Right atrium auricular region (tissue), 2 donors: ENCODE results near the gene RNU6-9. TPM values are rescaled to one million over a fixed set of nuclear protein-coding genes. Genes with fewer than 3 reads are reported as not detected.

ENCODE experiments used
- DNase-seq: peaks from one replicate; pipeline ENCODE4 v3.0.0-alpha.2; 2019; ENCODE audit warnings: low spot score
- H3K27ac ChIP-seq, 2 donors: fragments of 200-600 bp; sonication (generic); 1 replicate in 1 of 2; 2 replicates in 1 of 2; pipeline ENCODE4 v1.5.1; 2016 to 2019
- H3K27me3 ChIP-seq, 2 donors: fragments of 200-600 bp; sonication (generic); one replicate each; pipeline versions ENCODE4 v1.5.1 to v1.6.0; 2017 to 2019
- H3K36me3 ChIP-seq: fragments of 200-600 bp; sonication (generic); one replicate; pipeline ENCODE4 v1.5.1; 2016
- H3K4me1 ChIP-seq, 2 donors: fragments of 200-600 bp; sonication (generic); one replicate each; pipeline versions ENCODE4 v1.5.1 to v1.6.0; 2017 to 2019
- H3K4me3 ChIP-seq, 2 donors: fragments of 200-600 bp; sonication (generic); 1 replicate in 1 of 2; 2 replicates in 1 of 2; pipeline ENCODE4 v1.5.1; 2017 to 2019; ENCODE audit warnings: mild to moderate bottlenecking in 1 of 2, moderate library complexity in 1 of 2
- H3K9me3 ChIP-seq, 2 donors: fragments of 200-600 bp; sonication (generic); one replicate each; pipeline ENCODE4 v1.5.1; 2019
- total RNA-seq, 2 donors: library from RNA; depleted of rRNA; stranded (reverse); fragments of >200 nt; gene quantifications; one replicate each; pipeline ENCODE4 v1.1.0, GENCODE V29; 2016
- TF ChIP-seq, protein P1 (sequence below), 2 donors: fragments of 200-600 bp; sonication (generic); IDR thresholded peaks; one replicate each; pipeline ENCODE4 v1.5.1; 2019; ENCODE audit warnings: antibody characterized with exemption in 2 of 2

Gene RNU6-9
- total RNA-seq, 2 donors from 2014 or later, result not detected

DNA sequence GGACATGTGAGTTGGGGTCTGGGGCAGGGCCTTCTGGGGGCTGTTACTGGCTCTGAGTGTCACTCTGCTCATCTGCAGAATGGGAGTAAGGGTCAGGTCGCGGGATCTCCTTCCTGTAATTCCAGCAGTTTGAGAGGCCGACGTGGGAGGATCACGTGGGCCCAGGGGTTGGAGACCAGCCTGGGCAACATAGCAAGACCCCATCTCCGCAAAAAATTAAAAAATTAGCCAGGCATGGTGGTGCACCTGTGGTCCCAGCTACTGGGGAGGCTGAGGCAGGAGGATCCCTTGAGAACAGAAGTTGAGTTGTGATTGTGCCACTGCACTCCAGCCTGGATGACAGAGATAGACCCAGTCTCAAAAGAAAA, 36.6 kb downstream of the RNU6-9 start:
- Histone ChIP-seq H3K4me3 (no peak overlapping the region), H3K27ac (no peak overlapping the region), H3K4me1 (peaks cover 0 to 50% of the 10 kb centered on the region in 2 donors), H3K27me3 (no peaks in the 10 kb centered on the region), H3K36me3 (no peaks in the 10 kb centered on the region), H3K9me3 (no peaks in the 10 kb centered on the region)
- TF ChIP-seq, protein P1, sequence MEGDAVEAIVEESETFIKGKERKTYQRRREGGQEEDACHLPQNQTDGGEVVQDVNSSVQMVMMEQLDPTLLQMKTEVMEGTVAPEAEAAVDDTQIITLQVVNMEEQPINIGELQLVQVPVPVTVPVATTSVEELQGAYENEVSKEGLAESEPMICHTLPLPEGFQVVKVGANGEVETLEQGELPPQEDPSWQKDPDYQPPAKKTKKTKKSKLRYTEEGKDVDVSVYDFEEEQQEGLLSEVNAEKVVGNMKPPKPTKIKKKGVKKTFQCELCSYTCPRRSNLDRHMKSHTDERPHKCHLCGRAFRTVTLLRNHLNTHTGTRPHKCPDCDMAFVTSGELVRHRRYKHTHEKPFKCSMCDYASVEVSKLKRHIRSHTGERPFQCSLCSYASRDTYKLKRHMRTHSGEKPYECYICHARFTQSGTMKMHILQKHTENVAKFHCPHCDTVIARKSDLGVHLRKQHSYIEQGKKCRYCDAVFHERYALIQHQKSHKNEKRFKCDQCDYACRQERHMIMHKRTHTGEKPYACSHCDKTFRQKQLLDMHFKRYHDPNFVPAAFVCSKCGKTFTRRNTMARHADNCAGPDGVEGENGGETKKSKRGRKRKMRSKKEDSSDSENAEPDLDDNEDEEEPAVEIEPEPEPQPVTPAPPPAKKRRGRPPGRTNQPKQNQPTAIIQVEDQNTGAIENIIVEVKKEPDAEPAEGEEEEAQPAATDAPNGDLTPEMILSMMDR (IDR thresholded peaks at IDR 0.05), result no peak
- DNase-seq, result no peak

DNA sequence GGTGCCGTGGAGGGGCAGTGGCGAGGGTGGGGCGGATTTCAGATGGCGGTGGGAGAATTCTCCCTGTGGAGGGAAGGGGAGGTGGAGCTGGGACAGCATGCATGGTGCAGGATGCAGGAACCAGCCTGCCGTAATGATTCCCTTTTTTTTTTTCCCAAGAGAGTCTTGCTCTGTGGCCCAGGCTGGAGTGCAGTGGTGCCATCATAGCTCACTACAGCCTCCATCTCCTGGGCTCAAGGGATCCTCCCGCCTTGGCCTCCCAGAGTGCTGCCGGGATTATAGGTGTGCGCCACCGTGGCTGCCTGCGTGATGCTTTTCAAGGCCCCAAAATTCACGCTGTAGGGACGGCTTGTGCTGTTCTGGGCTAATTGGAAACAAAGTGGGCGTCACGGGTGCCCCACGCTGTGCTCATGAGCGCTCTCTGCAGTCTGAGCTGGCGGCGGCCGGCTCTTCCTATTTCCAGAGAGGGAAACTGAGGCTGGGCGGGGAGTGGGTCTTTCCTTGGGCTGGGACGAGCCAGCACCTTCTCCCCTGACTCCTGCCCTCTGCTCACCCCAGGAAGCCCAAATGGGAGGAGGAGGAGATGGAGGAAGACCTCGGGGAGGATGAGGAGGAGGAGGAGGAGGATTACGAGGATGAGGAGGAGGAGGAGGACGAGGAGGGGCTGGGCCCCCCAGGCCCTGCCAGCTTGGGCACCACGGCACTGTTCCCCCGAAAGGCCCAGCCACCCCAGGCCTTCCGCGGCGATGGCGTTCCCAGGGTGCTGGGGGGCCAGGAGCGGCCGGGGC, 38.8 kb downstream of the RNU6-9 start:
- no peak overlapping the region for H3K4me3 ChIP-seq
- H3K4me1 ChIP-seq, result peaks cover 0 to 51% of the 10 kb centered on the region in 2 donors

DNA sequence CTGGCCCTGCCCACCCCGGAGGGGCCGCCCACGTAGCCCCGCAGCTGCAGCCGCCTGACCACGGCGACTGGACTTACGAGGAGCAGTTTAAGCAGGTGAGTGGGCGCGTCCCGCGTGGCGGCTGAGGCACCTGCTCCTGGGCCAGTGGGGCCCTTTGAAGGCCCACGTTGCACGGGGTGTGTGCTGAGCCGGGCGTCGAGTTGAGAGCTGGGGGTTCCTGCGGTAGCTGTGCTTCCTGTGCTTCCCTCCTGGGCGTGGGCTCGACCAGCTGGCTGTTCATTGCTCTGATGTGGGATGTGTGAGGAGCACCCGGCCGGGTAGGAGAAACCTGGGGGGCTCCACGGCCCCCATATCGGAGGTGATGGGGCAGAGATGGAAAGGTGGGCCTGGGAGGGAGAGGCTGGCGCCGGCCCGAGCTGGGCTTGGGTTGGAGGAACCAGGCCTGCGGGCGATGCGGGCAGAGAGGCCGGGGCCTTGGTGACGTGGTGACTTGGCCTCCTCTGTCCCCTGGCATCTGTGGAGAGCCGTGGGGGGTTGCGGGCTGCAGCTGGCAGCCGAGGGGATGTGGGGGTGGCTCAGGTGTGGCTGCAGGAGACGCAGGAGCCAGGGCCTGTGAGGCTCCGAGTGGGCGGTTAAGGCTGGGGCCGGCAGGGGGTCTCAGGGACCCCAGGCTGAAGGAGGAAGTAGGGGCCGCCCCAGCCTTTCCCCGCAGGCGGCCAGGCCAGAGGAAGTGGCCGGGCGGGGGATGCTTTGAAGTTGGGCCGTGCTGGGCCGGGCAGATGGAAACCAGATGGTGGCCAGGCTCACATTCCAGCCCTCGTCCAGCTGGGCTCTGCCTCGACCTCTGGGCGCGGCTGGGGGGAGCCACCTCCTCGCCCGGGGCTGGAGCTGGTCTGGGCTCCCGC, 39.6 kb downstream of the RNU6-9 start:
- Histone ChIP-seq H3K9me3 (no peaks in the 10 kb centered on the region), H3K4me1 (peaks cover 0 to 42% of the 10 kb centered on the region in 2 donors), H3K36me3 (no peaks in the 10 kb centered on the region), H3K27ac (peak overlapping the region in 1 of 2 donors; percentile 84), H3K4me3 (peak overlapping the region in 1 of 2 donors; percentile 14), H3K27me3 (no peaks in the 10 kb centered on the region)
- peak; percentile 74 for DNase-seq
- TF ChIP-seq, protein P1 (IDR thresholded peaks at IDR 0.05), result no peak

More for the DNA sequence above, 38.8 kb downstream of the RNU6-9 start:
- H3K9me3 ChIP-seq, result no peaks in the 10 kb centered on the region
- no peaks in the 10 kb centered on the region for H3K36me3 ChIP-seq
- DNase-seq, result no peak
- TF ChIP-seq, protein P1 (IDR thresholded peaks at IDR 0.05), result no peak
- H3K27me3 ChIP-seq, result no peaks in the 10 kb centered on the region
- peak overlapping the region in 1 of 2 donors; percentile 84 for H3K27ac ChIP-seq

DNA sequence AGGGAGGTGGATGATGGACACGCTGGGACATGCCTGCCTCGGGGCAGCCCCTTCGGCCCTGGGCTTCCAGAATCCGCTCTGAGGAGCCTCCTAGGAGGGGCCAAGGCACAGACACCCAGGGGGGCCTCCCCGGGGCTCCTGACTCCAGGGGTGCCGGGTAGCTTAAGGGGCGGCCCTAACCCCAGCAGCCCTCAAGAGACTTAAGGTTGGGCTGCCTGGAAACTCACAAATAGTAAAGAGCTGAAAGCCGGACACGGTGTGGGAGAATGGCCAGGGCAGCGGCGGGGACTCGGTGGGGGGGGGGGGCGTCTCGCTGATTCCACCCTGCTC, 40.2 kb downstream of the RNU6-9 start:
- peaks cover 0 to 36% of the 10 kb centered on the region in 2 donors for H3K4me1 ChIP-seq
- H3K4me3 ChIP-seq, result peak overlapping the region in 1 of 2 donors; percentile 14
- no peak for DNase-seq
- TF ChIP-seq, protein P1 (IDR thresholded peaks at IDR 0.05), result no peak
- no peaks in the 10 kb centered on the region for H3K9me3 ChIP-seq
- no peaks in the 10 kb centered on the region for H3K27me3 ChIP-seq
- H3K27ac ChIP-seq, result peak overlapping the region in 1 of 2 donors; percentile 84
- H3K36me3 ChIP-seq, result no peaks in the 10 kb centered on the region

DNA sequence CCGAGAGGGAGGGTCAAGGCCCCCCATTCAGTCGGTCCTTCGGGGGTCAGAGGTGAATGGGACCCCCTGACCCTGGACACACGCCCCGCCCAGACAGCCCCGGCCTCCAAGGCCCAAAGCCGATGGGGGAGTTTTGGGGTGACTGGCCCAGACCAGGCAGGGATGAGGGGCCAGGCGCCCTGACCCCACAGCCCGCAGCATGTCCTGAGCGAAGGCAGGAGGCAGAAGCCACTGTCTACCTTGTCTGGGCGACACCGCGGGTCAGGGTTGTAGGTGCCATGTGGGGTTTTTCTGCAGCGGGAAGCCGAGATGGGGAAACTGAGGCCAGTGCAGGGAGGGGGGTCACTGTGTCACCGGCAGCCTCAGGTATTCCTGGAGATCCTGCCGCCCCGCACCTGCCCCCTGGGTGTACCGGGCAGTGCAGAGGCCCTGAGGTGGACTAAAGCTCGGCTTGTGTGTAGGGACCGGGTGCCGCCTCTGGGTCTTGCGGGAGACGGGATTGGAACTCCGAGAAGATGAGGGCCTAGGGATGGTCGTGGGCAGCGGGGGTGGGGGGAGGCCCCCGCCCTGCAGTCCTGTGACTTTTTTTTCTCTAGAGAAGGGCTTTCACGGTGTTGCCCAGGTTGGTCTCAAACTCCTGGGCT, 41.0 kb downstream of the RNU6-9 start:
- H3K9me3 ChIP-seq, result no peaks in the 10 kb centered on the region
- TF ChIP-seq, protein P1 (IDR thresholded peaks at IDR 0.05), result no peak
- DNase-seq, result no peak
- H3K27me3 ChIP-seq, result no peaks in the 10 kb centered on the region
- H3K4me3 ChIP-seq, result no peak overlapping the region
- H3K27ac ChIP-seq, result peak overlapping the region; percentile 70 to 84
- H3K4me1 ChIP-seq, result peaks cover 0 to 36% of the 10 kb centered on the region in 2 donors
- no peaks in the 10 kb centered on the region for H3K36me3 ChIP-seq
